ENCODE results near the gene POLDIP3. TPM values are rescaled to one million over a fixed set of nuclear protein-coding genes. Genes with fewer than 3 reads are reported as not detected.

The POLDIP3 gene
- total and polyA plus RNA-seq, 2 donors (not counting 3 experiments of a cell fraction or from before 2014, with no cell fraction given): 29.3 to 60.4 TPM

- FAIRE-seq (no peak), DNase-seq (ENCODE audit: low read depth, low spot score) (no peak)
- ChIA-PET CTCF (no interaction called here), POLR2A (no interaction called here)
- no peaks in the 10 kb centered on the region for H3K27me3 ChIP-seq (ENCODE audit: control insufficient read depth in 2 of 2, insufficient read depth in 2 of 2, low read length in 2 of 2)
- dilution Hi-C loops (cut with MboI; ENCODE audit: extremely low pct_ligation_motif_present, low sequenced_read_pairs) (no loop called here), intact Hi-C loops (cut with micrococcal nuclease) (no loop called here)
- BruUV-seq (replicated peaks): no TSS peak
- H2AFZ ChIP-seq (ENCODE audit: low read depth, low read length): no peak overlapping the region
- H4K20me1 ChIP-seq (replicated peaks; ENCODE audit: control insufficient read depth, extremely low read depth, insufficient read depth, low read length): no peaks in the 10 kb centered on the region
- no peaks in the 10 kb centered on the region for H3K9me1 ChIP-seq (replicated peaks; ENCODE audit: control insufficient read depth, extremely low read depth, insufficient read depth, low read length)
- H3K9ac ChIP-seq (replicated peaks; ENCODE audit: extremely low read depth, insufficient read depth, low read length): no peak overlapping the region
- TF ChIP-seq CTCF (IDR thresholded peaks at IDR 0.05; ENCODE audit: extremely low read depth in 1 of 2, insufficient read depth in 1 of 2, low read depth in 1 of 2, low read length in 2 of 2) (no peak), POLR2A (IDR thresholded peaks at IDR 0.05; ENCODE audit: low read depth, low read length) (no peak), EZH2 (IDR thresholded peaks at IDR 0.05; ENCODE audit: borderline replicate concordance, low read depth, low read length, severe bottlenecking) (no peak), MYC (IDR thresholded peaks at IDR 0.05; ENCODE audit: low read depth, low read length) (no peak), POLR2AphosphoS5 (IDR thresholded peaks at IDR 0.05; ENCODE audit: insufficient read depth, low read depth, low read length) (no peak), GATA2 (IDR thresholded peaks at IDR 0.05; ENCODE audit: insufficient read depth, insufficient read length, low read depth, low read length) (no peak), FOS (IDR thresholded peaks at IDR 0.05; ENCODE audit: borderline replicate concordance, insufficient read depth, low read length) (no peak)
- TF ChIP-seq, protein P1, sequence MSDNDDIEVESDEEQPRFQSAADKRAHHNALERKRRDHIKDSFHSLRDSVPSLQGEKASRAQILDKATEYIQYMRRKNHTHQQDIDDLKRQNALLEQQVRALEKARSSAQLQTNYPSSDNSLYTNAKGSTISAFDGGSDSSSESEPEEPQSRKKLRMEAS (IDR thresholded peaks at IDR 0.05; ENCODE audit: insufficient read depth, insufficient read length): no peak
- H3K9me3 ChIP-seq (replicated peaks; ENCODE audit: control insufficient read depth, insufficient read depth, low read length): no peaks in the 10 kb centered on the region
- peaks cover 55% of the 10 kb centered on the region for H3K79me2 ChIP-seq (ENCODE audit: control insufficient read depth, insufficient read depth, low read length)
- H3K36me3 ChIP-seq (ENCODE audit: control insufficient read depth in 2 of 2, extremely low read depth in 1 of 2, insufficient read depth in 2 of 2, low read length in 2 of 2): peaks cover 22 to 30% of the 10 kb centered on the region in 2 experiments
- no peak overlapping the region for H3K4me3 ChIP-seq (replicated peaks in 1 of 3; ENCODE audit: insufficient read depth in 1 of 3, low read depth in 1 of 3, low read length in 3 of 3)
- no peak overlapping the region for H3K4me2 ChIP-seq (ENCODE audit: insufficient read depth, low read length)
- no peaks in the 10 kb centered on the region for H3K4me1 ChIP-seq (ENCODE audit: control insufficient read depth, extremely low read depth, insufficient read depth, low read length)
- no peak overlapping the region for H3K27ac ChIP-seq (ENCODE audit: insufficient read depth, low read depth, low read length)
These were observed 12.7 kb downstream of the POLDIP3 start for GRCh38 chr22:42601879-42602465.
